ENCODE data around the gene FAM53B. TPM values are rescaled to one million over a fixed set of nuclear protein-coding genes. Genes with fewer than 3 reads are reported as not detected.

Gene FAM53B
- polyA plus RNA-seq, 1 of the 3 experiments (the other 2 are of a cell fraction), result 5.6 TPM

DNA sequence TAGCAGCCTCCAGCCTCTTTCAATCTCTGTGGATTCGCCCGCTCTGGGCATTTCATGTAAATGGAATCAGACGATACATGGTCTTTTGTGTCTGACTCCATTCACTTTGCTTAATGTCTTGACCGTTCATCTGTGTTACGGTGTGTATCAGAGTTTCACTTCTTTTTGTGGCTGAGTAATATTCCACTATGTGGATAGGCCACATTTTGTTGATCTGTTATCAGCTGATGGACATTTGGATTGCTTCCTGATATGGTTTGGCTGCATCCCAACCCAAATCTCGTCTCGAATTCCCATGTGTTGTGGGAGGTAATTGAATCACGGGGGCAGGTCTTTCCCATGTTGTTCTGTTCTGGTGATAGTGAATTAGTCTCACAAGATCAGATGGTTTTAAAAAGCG, 173.5 kb downstream of the FAM53B start:
- H4K20me1 ChIP-seq (ENCODE audit: insufficient read depth), result no peaks in the 10 kb centered on the region
- H3K27ac ChIP-seq (ENCODE audit: low read depth in 2 of 2, low read length in 1 of 2), result no peak overlapping the region
- 64% methylated on average over 9 of the region's 9 CpGs for WGBS (ENCODE audit: low lambda C conversion rate)
- no peak for DNase-seq
- no peaks in the 10 kb centered on the region for H3F3A ChIP-seq (replicated peaks; ENCODE audit: insufficient read depth)
- ChIA-PET POLR2A (no interaction called here), CTCF (no interaction called here)
- no peak overlapping the region for H3K9ac ChIP-seq
- no peak overlapping the region for H3K4me3 ChIP-seq (ENCODE audit: low read depth in 2 of 2, low read length in 1 of 2)
- TF ChIP-seq YY1 (IDR thresholded peaks at IDR 0.05; ENCODE audit: low read depth) (no peak), EZH2phosphoT487 (IDR thresholded peaks at IDR 0.05; ENCODE audit: borderline replicate concordance, low read depth) (no peak), CHD2 (IDR thresholded peaks at IDR 0.05; ENCODE audit: low read length, partially characterized antibody) (no peak), EP300 (IDR thresholded peaks at IDR 0.05; ENCODE audit: borderline replicate concordance in 1 of 2, low read depth in 1 of 2, low read length in 1 of 2) (no peak), MEF2A (IDR thresholded peaks at IDR 0.05; ENCODE audit: borderline replicate concordance, low read depth) (no peak), FOSL2 (IDR thresholded peaks at IDR 0.05; ENCODE audit: borderline replicate concordance, low read depth) (no peak), FOXM1 (IDR thresholded peaks at IDR 0.05; ENCODE audit: low read depth) (no peak), RXRA (IDR thresholded peaks at IDR 0.05; ENCODE audit: borderline replicate concordance, low read depth) (no peak), RFX5 (IDR thresholded peaks at IDR 0.05; ENCODE audit: low read length) (no peak), POLR2AphosphoS5 (IDR thresholded peaks at IDR 0.05; ENCODE audit: low read depth, low read length) (no peak), TAF1 (IDR thresholded peaks at IDR 0.05; ENCODE audit: borderline replicate concordance, low read depth, low read length) (no peak), JUND (IDR thresholded peaks at IDR 0.05) (no peak), NRF1 (IDR thresholded peaks at IDR 0.05; ENCODE audit: low read depth, low read length) (no peak), TCF12 (IDR thresholded peaks at IDR 0.05) (no peak)
- TF ChIP-seq, protein P1, sequence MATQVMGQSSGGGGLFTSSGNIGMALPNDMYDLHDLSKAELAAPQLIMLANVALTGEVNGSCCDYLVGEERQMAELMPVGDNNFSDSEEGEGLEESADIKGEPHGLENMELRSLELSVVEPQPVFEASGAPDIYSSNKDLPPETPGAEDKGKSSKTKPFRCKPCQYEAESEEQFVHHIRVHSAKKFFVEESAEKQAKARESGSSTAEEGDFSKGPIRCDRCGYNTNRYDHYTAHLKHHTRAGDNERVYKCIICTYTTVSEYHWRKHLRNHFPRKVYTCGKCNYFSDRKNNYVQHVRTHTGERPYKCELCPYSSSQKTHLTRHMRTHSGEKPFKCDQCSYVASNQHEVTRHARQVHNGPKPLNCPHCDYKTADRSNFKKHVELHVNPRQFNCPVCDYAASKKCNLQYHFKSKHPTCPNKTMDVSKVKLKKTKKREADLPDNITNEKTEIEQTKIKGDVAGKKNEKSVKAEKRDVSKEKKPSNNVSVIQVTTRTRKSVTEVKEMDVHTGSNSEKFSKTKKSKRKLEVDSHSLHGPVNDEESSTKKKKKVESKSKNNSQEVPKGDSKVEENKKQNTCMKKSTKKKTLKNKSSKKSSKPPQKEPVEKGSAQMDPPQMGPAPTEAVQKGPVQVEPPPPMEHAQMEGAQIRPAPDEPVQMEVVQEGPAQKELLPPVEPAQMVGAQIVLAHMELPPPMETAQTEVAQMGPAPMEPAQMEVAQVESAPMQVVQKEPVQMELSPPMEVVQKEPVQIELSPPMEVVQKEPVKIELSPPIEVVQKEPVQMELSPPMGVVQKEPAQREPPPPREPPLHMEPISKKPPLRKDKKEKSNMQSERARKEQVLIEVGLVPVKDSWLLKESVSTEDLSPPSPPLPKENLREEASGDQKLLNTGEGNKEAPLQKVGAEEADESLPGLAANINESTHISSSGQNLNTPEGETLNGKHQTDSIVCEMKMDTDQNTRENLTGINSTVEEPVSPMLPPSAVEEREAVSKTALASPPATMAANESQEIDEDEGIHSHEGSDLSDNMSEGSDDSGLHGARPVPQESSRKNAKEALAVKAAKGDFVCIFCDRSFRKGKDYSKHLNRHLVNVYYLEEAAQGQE (IDR thresholded peaks at IDR 0.05; ENCODE audit: low read depth, low read length), result no peak
- TF ChIP-seq, protein P2, sequence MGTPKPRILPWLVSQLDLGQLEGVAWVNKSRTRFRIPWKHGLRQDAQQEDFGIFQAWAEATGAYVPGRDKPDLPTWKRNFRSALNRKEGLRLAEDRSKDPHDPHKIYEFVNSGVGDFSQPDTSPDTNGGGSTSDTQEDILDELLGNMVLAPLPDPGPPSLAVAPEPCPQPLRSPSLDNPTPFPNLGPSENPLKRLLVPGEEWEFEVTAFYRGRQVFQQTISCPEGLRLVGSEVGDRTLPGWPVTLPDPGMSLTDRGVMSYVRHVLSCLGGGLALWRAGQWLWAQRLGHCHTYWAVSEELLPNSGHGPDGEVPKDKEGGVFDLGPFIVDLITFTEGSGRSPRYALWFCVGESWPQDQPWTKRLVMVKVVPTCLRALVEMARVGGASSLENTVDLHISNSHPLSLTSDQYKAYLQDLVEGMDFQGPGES (IDR thresholded peaks at IDR 0.05; ENCODE audit: low read depth, low read length), result no peak
- TF ChIP-seq, protein P3, sequence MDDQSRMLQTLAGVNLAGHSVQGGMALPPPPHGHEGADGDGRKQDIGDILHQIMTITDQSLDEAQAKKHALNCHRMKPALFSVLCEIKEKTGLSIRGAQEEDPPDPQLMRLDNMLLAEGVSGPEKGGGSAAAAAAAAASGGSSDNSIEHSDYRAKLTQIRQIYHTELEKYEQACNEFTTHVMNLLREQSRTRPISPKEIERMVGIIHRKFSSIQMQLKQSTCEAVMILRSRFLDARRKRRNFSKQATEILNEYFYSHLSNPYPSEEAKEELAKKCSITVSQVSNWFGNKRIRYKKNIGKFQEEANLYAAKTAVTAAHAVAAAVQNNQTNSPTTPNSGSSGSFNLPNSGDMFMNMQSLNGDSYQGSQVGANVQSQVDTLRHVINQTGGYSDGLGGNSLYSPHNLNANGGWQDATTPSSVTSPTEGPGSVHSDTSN (IDR thresholded peaks at IDR 0.05), result no peak
- TF ChIP-seq, protein P4, sequence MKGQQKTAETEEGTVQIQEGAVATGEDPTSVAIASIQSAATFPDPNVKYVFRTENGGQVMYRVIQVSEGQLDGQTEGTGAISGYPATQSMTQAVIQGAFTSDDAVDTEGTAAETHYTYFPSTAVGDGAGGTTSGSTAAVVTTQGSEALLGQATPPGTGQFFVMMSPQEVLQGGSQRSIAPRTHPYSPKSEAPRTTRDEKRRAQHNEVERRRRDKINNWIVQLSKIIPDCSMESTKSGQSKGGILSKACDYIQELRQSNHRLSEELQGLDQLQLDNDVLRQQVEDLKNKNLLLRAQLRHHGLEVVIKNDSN (IDR thresholded peaks at IDR 0.05; ENCODE audit: borderline replicate concordance, low read depth), result no peak
- TF ChIP-seq, protein P5, sequence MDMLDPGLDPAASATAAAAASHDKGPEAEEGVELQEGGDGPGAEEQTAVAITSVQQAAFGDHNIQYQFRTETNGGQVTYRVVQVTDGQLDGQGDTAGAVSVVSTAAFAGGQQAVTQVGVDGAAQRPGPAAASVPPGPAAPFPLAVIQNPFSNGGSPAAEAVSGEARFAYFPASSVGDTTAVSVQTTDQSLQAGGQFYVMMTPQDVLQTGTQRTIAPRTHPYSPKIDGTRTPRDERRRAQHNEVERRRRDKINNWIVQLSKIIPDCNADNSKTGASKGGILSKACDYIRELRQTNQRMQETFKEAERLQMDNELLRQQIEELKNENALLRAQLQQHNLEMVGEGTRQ (IDR thresholded peaks at IDR 0.05; ENCODE audit: borderline replicate concordance, low read depth, low read length), result no peak
- H3K27me3 ChIP-seq (ENCODE audit: insufficient read depth), result no peaks in the 10 kb centered on the region
- no peaks in the 10 kb centered on the region for H3K36me3 ChIP-seq (replicated peaks in 1 of 2; ENCODE audit: control insufficient read depth in 1 of 2, insufficient read depth in 2 of 2, low read length in 1 of 2)
- H3K4me2 ChIP-seq, result no peak overlapping the region
- H3K4me1 ChIP-seq (ENCODE audit: control insufficient read depth in 1 of 2, insufficient read depth in 2 of 2, low read depth in 1 of 2, low read length in 1 of 2), result no peaks in the 10 kb centered on the region
- no peak overlapping the region for H2AFZ ChIP-seq (ENCODE audit: low read depth)
- no peaks in the 10 kb centered on the region for H3K79me2 ChIP-seq (ENCODE audit: insufficient read depth)
- no peaks in the 10 kb centered on the region for H3K9me2 ChIP-seq
- H3K9me3 ChIP-seq, result no peaks in the 10 kb centered on the region
